SK-N-MC (cell line): ENCODE results near the gene COMTD1.

Experiments used
- EZH2 ChIP-seq: fragments of 200-600 bp; sonication (generic); IDR thresholded peaks from one replicate; pipeline ENCODE4 v1.6.1; 2017; ENCODE audit warnings: antibody characterized with exemption
- POLR2AphosphoS5 ChIP-seq: IDR thresholded peaks from 2 replicates; pipeline ENCODE4 v1.6.1; 2012; ENCODE audit warnings: mild to moderate bottlenecking, low read depth, low read length, borderline replicate concordance

- no peak for TF ChIP-seq POLR2AphosphoS5
- TF ChIP-seq EZH2, result no peak
Observed at GRCh38 chr10:75260990-75261389, 25.2 kb upstream of the COMTD1 start.
